ENCODE measurements around the gene TULP1. TPM values are rescaled to one million over a fixed set of nuclear protein-coding genes. Genes with fewer than 3 reads are reported as not detected.

Gene TULP1
- total RNA-seq, 1 donor from 2014 or later = not detected

GRCh38 chr6:35510916-35511561, 1.7 kb downstream of the TULP1 start:
- TF ChIP-seq CTCF (IDR thresholded peaks at IDR 0.05; ENCODE audit: insufficient read depth, low read depth, low read length) = no peak
- no peak for TF ChIP-seq EZH2 (IDR thresholded peaks at IDR 0.05; ENCODE audit: insufficient read depth, low read length)
- no peak for FAIRE-seq
- Histone ChIP-seq H2AFZ (ENCODE audit: low read depth, low read length) (no peak overlapping the region), H3K4me1 (ENCODE audit: insufficient read depth, low read length) (no peaks in the 10 kb centered on the region), H3K79me2 (ENCODE audit: insufficient read depth, low read length) (no peaks in the 10 kb centered on the region), H3K9ac (ENCODE audit: low read length) (no peak overlapping the region), H4K20me1 (ENCODE audit: insufficient read depth, low read length) (no peaks in the 10 kb centered on the region), H3K27me3 (ENCODE audit: insufficient read depth, low read length) (peaks cover 14% of the 10 kb centered on the region), H3K4me3 (ENCODE audit: insufficient read depth, low read depth, low read length) (no peak overlapping the region), H3K4me2 (ENCODE audit: low read length) (peak overlapping the region; percentile 51), H3K27ac (ENCODE audit: low read depth, low read length) (no peak overlapping the region), H3K9me3 (ENCODE audit: insufficient read depth, low read depth, low read length) (no peaks in the 10 kb centered on the region), H3K36me3 (ENCODE audit: insufficient read depth, low read length) (no peaks in the 10 kb centered on the region)
- H3K4me3 Mint-ChIP-seq (ENCODE audit: unreplicated experiment) = no peak overlapping the region
- H3K27me3 Mint-ChIP-seq (ENCODE audit: low read depth, unreplicated experiment) = peaks cover 34% of the 10 kb centered on the region
- no peaks in the 10 kb centered on the region for H3K9me3 Mint-ChIP-seq (ENCODE audit: unreplicated experiment)
- no peaks in the 10 kb centered on the region for H3K4me1 Mint-ChIP-seq (ENCODE audit: low read depth, unreplicated experiment)
- DNase-seq (ENCODE audit: low read depth) = no peak
- H3K36me3 Mint-ChIP-seq (ENCODE audit: low read depth, unreplicated experiment) = no peaks in the 10 kb centered on the region
- no peak overlapping the region for H3K27ac Mint-ChIP-seq (ENCODE audit: unreplicated experiment)

GRCh38 chr6:35508542-35508941, 4.2 kb downstream of the TULP1 start:
- FAIRE-seq (no peak), DNase-seq (ENCODE audit: low read depth) (no peak)
- H3K36me3 ChIP-seq (ENCODE audit: insufficient read depth, low read length) = no peaks in the 10 kb centered on the region
- no peaks in the 10 kb centered on the region for H3K36me3 Mint-ChIP-seq (ENCODE audit: low read depth, unreplicated experiment)
- H3K4me3 ChIP-seq (ENCODE audit: insufficient read depth, low read depth, low read length) = no peak overlapping the region
- no peak overlapping the region for H3K4me3 Mint-ChIP-seq (ENCODE audit: unreplicated experiment)
- no peak overlapping the region for H3K27ac ChIP-seq (ENCODE audit: low read depth, low read length)
- H3K9me3 Mint-ChIP-seq (ENCODE audit: unreplicated experiment) = no peaks in the 10 kb centered on the region
- H3K9me3 ChIP-seq (ENCODE audit: insufficient read depth, low read depth, low read length) = no peaks in the 10 kb centered on the region
- H3K27me3 ChIP-seq (ENCODE audit: insufficient read depth, low read length) = peaks cover 12% of the 10 kb centered on the region
- no peaks in the 10 kb centered on the region for H4K20me1 ChIP-seq (ENCODE audit: insufficient read depth, low read length)
- peaks cover 38% of the 10 kb centered on the region for H3K27me3 Mint-ChIP-seq (ENCODE audit: low read depth, unreplicated experiment)
- H2AFZ ChIP-seq (ENCODE audit: low read depth, low read length) = no peak overlapping the region
- H3K4me1 Mint-ChIP-seq (ENCODE audit: low read depth, unreplicated experiment) = no peaks in the 10 kb centered on the region
- TF ChIP-seq CTCF (IDR thresholded peaks at IDR 0.05; ENCODE audit: insufficient read depth, low read depth, low read length) (no peak), EZH2 (IDR thresholded peaks at IDR 0.05; ENCODE audit: insufficient read depth, low read length) (no peak)
- H3K4me1 ChIP-seq (ENCODE audit: insufficient read depth, low read length) = no peaks in the 10 kb centered on the region
- no peak overlapping the region for H3K9ac ChIP-seq (ENCODE audit: low read length)
- no peak overlapping the region for H3K27ac Mint-ChIP-seq (ENCODE audit: unreplicated experiment)
- H3K4me2 ChIP-seq (ENCODE audit: low read length) = no peak overlapping the region
- H3K79me2 ChIP-seq (ENCODE audit: insufficient read depth, low read length) = no peaks in the 10 kb centered on the region

- Histone ChIP-seq H3K4me1 (ENCODE audit: insufficient read depth, low read length) (no peaks in the 10 kb centered on the region), H4K20me1 (ENCODE audit: insufficient read depth, low read length) (no peaks in the 10 kb centered on the region), H2AFZ (ENCODE audit: low read depth, low read length) (no peak overlapping the region), H3K9ac (ENCODE audit: low read length) (no peak overlapping the region), H3K27ac (ENCODE audit: low read depth, low read length) (no peak overlapping the region), H3K79me2 (ENCODE audit: insufficient read depth, low read length) (no peaks in the 10 kb centered on the region), H3K4me2 (ENCODE audit: low read length) (no peak overlapping the region), H3K4me3 (ENCODE audit: insufficient read depth, low read depth, low read length) (no peak overlapping the region), H3K27me3 (ENCODE audit: insufficient read depth, low read length) (peaks cover 12% of the 10 kb centered on the region), H3K36me3 (ENCODE audit: insufficient read depth, low read length) (no peaks in the 10 kb centered on the region), H3K9me3 (ENCODE audit: insufficient read depth, low read depth, low read length) (no peaks in the 10 kb centered on the region)
- DNase-seq (ENCODE audit: low read depth) (no peak), FAIRE-seq (no peak)
- no peaks in the 10 kb centered on the region for H3K9me3 Mint-ChIP-seq (ENCODE audit: unreplicated experiment)
- no peak for TF ChIP-seq CTCF (IDR thresholded peaks at IDR 0.05; ENCODE audit: insufficient read depth, low read depth, low read length)
- no peak for TF ChIP-seq EZH2 (IDR thresholded peaks at IDR 0.05; ENCODE audit: insufficient read depth, low read length)
- no peak overlapping the region for H3K4me3 Mint-ChIP-seq (ENCODE audit: unreplicated experiment)
- no peaks in the 10 kb centered on the region for H3K4me1 Mint-ChIP-seq (ENCODE audit: low read depth, unreplicated experiment)
- H3K27me3 Mint-ChIP-seq (ENCODE audit: low read depth, unreplicated experiment) = peaks cover 40% of the 10 kb centered on the region
- no peak overlapping the region for H3K27ac Mint-ChIP-seq (ENCODE audit: unreplicated experiment)
- no peaks in the 10 kb centered on the region for H3K36me3 Mint-ChIP-seq (ENCODE audit: low read depth, unreplicated experiment)
Measured at GRCh38 chr6:35508027-35508426, 4.7 kb downstream of the TULP1 start.

All from astrocyte (in vitro differentiated cells and primary cell).